Measurements from ENCODE around the gene NUP62.

DNA sequence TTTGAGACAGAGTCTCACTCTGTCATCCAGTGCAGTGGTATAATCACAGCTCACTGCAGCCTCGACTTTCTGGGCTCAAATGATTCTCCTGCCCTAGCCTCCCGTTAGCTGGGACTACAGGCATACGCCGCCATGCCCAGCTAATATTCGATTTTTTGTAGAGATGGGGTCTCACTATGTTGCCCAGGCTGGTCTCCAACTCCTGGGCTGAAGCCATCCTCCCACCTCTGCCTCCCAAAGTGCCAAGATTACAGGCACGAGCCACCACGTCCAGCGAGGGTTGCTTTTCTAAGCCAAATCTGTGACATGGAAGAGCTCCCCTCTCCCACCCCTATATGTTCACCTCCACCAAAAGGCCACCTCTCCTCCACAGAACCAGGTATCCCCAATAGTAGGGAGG lies 11.2 kb downstream of the NUP62 start:
- TF ChIP-seq, protein P1, sequence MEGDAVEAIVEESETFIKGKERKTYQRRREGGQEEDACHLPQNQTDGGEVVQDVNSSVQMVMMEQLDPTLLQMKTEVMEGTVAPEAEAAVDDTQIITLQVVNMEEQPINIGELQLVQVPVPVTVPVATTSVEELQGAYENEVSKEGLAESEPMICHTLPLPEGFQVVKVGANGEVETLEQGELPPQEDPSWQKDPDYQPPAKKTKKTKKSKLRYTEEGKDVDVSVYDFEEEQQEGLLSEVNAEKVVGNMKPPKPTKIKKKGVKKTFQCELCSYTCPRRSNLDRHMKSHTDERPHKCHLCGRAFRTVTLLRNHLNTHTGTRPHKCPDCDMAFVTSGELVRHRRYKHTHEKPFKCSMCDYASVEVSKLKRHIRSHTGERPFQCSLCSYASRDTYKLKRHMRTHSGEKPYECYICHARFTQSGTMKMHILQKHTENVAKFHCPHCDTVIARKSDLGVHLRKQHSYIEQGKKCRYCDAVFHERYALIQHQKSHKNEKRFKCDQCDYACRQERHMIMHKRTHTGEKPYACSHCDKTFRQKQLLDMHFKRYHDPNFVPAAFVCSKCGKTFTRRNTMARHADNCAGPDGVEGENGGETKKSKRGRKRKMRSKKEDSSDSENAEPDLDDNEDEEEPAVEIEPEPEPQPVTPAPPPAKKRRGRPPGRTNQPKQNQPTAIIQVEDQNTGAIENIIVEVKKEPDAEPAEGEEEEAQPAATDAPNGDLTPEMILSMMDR (IDR thresholded peaks at IDR 0.05 in 2 of 3, conservative IDR thresholded peaks at IDR 0.05 in 1 of 3; ENCODE audit: borderline replicate concordance in 1 of 3, insufficient read depth in 1 of 3, low read depth in 2 of 3, low read length in 2 of 3): no peak
- no peak for TF ChIP-seq EZH2 (IDR thresholded peaks at IDR 0.05)
- no peak for TF ChIP-seq POLR2AphosphoS5 (IDR thresholded peaks at IDR 0.05; ENCODE audit: low read depth, low read length)
